Renal pelvis (tissue), 4 donors: Measurements from ENCODE around the gene RAB10. TPM values are rescaled to one million over a fixed set of nuclear protein-coding genes. Genes with fewer than 3 reads are reported as not detected.
"Not testable (repeated sequence)": the region's sequence is repeated elsewhere in the genome, so short reads cannot be mapped to it uniquely, and the experiment has no call there.

ENCODE experiments used
- DNase-seq: peaks from one replicate; pipeline ENCODE4 v3.0.0-alpha.2; 2013
- polyA plus RNA-seq, 3 donors: library from polyadenylated mRNA; unstranded; fragments of 120-200 nt; gene quantifications; one replicate each; pipeline ENCODE4 v1.2.1, GENCODE V29; 2013; ENCODE audit not compliant: insufficient read length in 3 of 3

RAB10 gene
- polyA plus RNA-seq, 3 donors, result 110 to 146 (median 141) TPM

- DNase-seq, result no peak
Measured at GRCh38 chr2:26086155-26086637, 52.3 kb downstream of the RAB10 start.

DNA sequence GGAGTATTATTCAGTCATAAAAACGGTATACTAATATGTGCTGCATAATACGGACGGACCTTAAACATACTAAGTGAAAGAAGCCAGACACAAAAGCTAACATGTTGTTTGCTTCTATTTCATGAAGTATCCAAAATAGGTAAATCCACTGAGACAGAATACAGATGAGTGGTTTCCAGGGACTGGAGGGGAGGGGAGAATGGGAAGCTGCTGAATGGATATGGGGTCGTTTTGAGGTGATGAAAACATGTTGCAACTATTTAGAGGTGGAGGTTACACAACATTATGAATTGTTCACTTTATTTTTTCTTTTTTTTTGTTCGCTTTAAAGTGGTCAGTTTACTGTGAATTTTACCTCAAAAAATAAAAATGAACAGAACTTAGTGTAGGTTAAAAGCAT lies 52.9 kb downstream of the RAB10 start:
- no peak for DNase-seq

DNA sequence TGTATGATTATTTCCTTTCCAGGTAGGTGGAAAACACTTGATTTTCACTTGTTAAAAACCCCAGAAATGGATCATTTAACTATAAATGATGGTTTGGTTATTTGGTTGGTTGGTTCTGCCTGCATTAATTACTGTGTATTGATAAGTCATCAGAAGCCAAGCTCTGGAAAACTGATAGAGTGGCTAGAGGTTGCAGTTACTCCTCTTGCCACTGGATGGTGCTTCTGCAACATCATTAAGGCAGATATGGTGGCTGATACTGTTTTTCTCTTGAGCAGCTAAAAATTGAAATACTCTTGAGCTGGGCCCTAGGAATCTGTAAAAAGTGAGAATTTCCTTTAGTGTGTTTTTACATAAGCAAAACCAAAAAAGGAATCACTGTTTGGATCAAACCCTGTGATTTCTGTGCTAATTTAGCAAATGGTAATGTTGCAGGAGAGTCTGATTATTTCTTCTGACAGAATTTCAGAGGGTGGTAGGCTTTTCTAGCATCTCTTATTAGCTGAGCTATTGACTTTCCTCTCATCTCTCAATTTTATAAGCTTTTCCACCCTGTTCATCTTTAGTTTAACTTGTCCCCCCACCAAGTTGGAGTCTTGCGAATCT lies 54.3 kb downstream of the RAB10 start:
- no peak for DNase-seq

DNA sequence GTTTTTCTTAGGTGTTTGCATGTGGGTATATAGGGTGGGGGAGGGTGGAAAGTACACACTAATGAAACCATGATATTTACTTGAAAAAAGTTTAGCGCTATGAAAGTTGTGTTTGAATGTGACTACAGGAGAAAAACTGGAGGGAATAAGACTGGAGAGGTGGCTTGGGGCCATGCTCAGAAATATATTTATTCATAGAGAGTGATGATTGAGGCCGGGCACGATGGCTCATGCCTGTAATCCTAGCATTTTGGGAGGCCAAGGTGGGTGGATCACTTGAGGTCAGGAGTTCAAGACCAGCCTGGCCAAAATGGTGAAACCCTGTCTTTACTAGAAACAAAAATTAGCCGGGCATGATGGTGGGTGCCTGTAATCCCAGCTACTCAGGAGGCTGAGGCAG lies 55.0 kb downstream of the RAB10 start:
- not testable (repeated sequence) for DNase-seq

GRCh38 chr2:26089337-26089736 lies 55.5 kb downstream of the RAB10 start:
- no peak for DNase-seq

- no peak for DNase-seq
Measured at GRCh38 chr2:26095758-26096157, 61.9 kb downstream of the RAB10 start.

DNA sequence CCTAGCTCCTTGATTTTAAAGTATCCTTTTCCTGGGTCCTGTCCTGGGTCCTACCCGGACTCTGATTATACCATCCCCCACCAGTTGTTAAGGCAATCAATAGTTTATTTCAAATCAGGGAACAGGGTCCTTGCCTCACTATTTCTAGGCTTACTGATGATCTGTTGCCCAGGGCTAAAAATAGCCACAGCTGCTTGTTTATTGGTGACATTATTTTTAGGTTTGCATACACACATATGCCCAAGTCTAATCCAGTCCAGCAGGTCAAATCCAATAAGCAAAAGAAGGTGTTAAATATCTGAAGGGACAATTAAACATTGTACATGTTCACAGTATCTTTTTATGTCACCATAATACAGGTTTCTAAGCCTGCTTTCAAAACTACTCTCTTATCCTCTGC lies 66.0 kb downstream of the RAB10 start:
- no peak for DNase-seq

GRCh38 chr2:26100384-26100783 lies 66.5 kb downstream of the RAB10 start:
- DNase-seq, result no peak

DNA sequence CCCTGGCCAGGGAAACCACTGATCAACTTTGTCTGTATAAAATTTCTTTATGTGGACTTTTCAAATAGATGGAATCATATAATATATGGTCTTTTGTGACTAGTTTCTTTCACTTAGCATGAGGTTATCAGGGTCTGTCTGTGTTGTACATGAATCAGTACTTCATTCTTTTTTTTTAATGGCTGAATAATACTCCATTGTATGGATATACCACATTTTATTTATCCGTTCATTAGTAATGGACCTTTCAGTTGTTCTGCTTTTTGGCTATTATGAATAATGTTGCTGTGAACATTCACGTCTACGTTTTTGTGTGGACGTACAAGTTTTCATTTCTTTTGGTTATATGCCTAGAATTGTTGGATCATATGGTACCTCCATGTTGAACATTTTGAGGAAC lies 69.9 kb downstream of the RAB10 start:
- DNase-seq, result no peak

DNA sequence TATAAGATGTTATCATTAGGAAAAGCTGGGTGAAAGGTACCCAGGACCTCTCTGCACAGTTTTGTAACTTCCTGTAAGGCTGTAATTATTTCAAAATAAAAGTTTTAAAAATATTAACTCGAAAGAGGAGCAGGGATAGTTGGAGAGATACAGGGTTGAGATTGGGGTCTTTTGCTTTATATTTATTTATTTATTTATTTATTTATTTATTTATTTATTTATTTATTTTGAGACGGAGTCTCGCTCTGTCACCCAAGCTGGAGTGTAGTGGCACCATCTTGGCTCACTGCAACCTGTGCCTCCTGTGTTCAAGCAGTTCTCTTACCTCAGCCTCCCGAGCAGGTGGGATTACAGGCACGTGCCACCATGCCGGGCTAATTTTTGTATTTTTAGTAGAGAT lies 74.8 kb downstream of the RAB10 start:
- DNase-seq, result not testable (repeated sequence)

- DNase-seq, result no peak
Measured at GRCh38 chr2:26112201-26112600, 78.3 kb downstream of the RAB10 start.

DNA sequence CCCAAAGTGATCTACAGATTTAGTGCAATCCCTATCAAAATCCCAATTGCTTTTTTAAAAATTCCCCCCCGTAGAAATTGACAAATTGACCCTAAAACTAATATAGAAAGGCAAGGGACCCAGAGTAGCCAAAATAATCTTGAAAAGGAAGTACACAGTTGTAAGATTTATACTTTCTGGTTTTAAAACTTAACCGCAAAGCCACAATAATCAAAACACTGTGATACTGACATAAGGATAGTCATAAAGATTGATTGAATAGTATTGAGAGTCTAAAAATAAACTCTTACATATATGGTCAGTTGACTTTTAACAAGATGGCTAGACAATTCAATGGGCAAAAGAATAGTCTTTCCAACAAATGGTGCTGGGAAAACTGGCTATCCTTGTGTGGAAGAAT lies 80.3 kb downstream of the RAB10 start:
- no peak for DNase-seq

- DNase-seq, result no peak
Measured at GRCh38 chr2:26118682-26119081, 84.8 kb downstream of the RAB10 start.

DNA sequence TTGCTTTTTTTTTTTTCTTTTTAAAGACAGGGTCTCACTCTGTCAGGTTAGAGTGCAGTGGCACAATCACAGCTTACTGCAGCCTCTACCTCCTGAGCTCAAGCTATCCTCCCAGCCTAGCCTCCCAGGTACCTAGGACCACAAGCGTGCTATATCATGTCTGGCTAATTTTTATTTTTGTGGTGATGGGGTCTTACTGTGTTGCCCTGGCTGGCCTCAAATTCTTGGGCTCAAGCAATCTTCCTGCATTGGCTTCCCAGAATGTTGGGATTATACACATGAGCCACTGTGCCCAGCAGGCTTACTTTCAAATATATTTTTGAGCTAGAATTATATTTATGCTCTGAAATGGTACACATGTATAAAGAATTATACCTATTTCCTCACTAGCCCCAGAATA lies 85.6 kb downstream of the RAB10 start:
- no peak for DNase-seq

DNA sequence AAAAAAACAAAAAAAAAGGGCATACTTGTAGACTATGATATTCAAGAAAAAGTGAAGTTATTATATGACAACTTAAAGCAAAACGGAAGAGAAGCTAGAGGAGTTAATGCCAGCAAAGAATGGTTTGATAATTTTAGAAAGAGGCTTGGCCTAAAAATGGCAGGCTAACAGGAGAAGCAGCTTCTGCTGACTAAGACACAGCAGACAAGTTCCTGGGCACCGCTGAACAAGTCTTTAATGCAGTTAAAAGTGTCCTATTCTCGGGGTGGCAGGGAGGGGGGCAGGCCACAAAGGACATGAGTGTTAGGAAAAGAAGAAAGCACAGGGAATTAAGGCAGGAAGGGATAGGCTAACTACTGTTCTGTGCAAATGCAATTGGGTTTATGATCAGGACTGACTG lies 88.7 kb downstream of the RAB10 start:
- no peak for DNase-seq

DNA sequence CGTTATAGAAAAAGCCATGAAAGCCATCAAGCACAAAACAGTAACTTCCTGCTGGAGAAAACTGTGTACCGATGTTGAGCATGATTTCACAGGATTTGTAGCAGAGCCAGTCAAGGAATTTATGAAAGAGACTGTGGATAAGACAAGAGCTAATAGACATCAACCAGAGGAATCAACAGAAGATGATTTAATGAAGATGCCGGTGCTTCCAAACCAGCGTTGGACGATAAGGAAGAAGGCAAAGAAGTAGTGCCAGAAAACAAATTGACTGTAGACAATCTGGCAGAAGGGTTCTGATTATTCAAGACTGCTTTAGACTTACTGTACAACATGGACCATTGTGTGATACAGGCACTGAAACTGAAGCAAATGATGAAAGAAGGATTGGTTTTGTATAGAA lies 89.5 kb downstream of the RAB10 start:
- no peak for DNase-seq

GRCh38 chr2:26126074-26126473 lies 92.2 kb downstream of the RAB10 start:
- DNase-seq, result no peak

DNA sequence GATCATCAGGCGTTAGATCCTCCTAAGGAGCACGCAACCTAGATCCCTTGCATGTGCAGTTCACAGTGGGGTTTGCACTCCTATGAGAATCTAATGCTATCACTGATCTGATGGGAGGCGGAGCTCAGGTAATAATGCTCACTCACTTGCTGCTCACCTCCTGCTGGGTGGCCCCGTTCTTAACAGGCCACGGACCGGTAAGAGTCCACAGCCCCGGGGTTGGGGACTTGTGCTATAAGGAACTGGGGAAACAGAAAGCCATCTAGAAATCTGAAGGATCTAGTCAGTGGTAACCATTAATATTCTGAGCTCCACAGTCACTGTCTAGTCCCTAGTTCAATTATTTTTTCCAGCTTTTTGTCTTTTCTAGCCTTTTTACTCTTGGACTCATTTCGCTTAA lies 94.3 kb downstream of the RAB10 start:
- DNase-seq, result no peak

DNA sequence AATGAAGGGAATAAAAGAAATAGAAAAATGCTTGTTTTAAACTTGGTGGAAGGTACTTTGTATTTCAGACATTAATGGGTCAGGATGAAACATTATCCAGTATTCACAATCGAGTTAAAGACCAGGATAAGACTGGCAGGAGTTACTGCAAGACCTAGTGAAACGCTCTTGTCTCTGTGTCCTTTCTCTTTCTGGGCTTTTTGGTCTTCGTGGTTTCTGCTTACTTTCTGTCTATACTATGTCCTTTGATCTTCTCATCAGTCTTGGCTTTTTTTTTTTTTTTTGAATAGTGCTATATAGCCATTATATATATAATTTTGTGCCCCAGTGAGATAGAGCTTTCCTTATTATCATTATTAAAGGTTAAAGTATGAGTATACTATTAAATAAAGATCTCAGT lies 96.9 kb downstream of the RAB10 start:
- DNase-seq, result no peak

GRCh38 chr2:26136451-26136850 lies 102.6 kb downstream of the RAB10 start:
- DNase-seq, result no peak

GRCh38 chr2:26139269-26140183 lies 105.6 kb downstream of the RAB10 start:
- no peak for DNase-seq

- DNase-seq, result no peak
Measured at GRCh38 chr2:26141145-26141769, 107.4 kb downstream of the RAB10 start.

GRCh38 chr2:26144031-26144430 lies 110.1 kb downstream of the RAB10 start:
- DNase-seq, result no peak
